Fibroblast of lung (primary cell): ENCODE measurements around the gene BRD3. TPM values are rescaled to one million over a fixed set of nuclear protein-coding genes. Genes with fewer than 3 reads are reported as not detected.

Source experiments
- DNase-seq, 2 donors: peaks; one replicate each; pipeline versions ENCODE4 v3.0.0 to v3.0.0-alpha.2; 2010; ENCODE audit warnings: low read depth in 2 of 2
- H2AFZ ChIP-seq: 2 replicates; pipeline ENCODE4 v1.5.1; 2012; ENCODE audit warnings: low read length, control low read depth, inconsistent platforms
- H3K27ac ChIP-seq: 2 replicates; pipeline ENCODE4 v1.5.1; 2011; ENCODE audit warnings: low read length, control low read depth; ENCODE audit not compliant: insufficient read depth
- H3K27me3 ChIP-seq: 2 replicates; pipeline ENCODE4 v1.5.1; 2011; ENCODE audit warnings: mild to moderate bottlenecking, low read length; ENCODE audit not compliant: control insufficient read depth, insufficient read depth
- H3K36me3 ChIP-seq: 2 replicates; pipeline ENCODE4 v1.5.1; 2011; ENCODE audit warnings: low read length; ENCODE audit not compliant: control insufficient read depth, insufficient read depth
- H3K4me1 ChIP-seq: 2 replicates; pipeline ENCODE4 v1.5.1; 2011; ENCODE audit warnings: low read length; ENCODE audit not compliant: control insufficient read depth, insufficient read depth; ENCODE audit errors: extremely low read depth
- H3K4me2 ChIP-seq: 2 replicates; pipeline ENCODE4 v1.5.1; 2011; ENCODE audit warnings: low read length, control low read depth; ENCODE audit not compliant: insufficient read depth; ENCODE audit errors: extremely low read depth
- H3K4me3 ChIP-seq, 4 experiments: fragments of 200-600 bp in 1 of 4; sonication (generic) in 1 of 4; replicated peaks in 1 of 4; 2 replicates each; pipeline ENCODE4 v1.5.1; 2011 to 2016; ENCODE audit warnings: low read length in 4 of 4, low read depth in 3 of 4, mild to moderate bottlenecking in 3 of 4, control low read depth in 2 of 4, inconsistent platforms in 1 of 4, mixed read lengths in 1 of 4; ENCODE audit not compliant: insufficient read depth in 1 of 4; ENCODE audit errors: control extremely low read depth in 1 of 4
- H3K79me2 ChIP-seq: 2 replicates; pipeline ENCODE4 v1.5.1; 2012; ENCODE audit warnings: mild to moderate bottlenecking, low read length, inconsistent platforms; ENCODE audit not compliant: control insufficient read depth, insufficient read depth
- H3K9ac ChIP-seq: 2 replicates; pipeline ENCODE4 v1.5.1; 2011; ENCODE audit warnings: mild to moderate bottlenecking, low read length, control low read depth; ENCODE audit not compliant: insufficient read depth
- H3K9me3 ChIP-seq: 2 replicates; pipeline ENCODE4 v1.5.1; 2012; ENCODE audit warnings: low read depth, low read length; ENCODE audit not compliant: control insufficient read depth, insufficient read depth
- H4K20me1 ChIP-seq: 2 replicates; pipeline ENCODE4 v1.5.1; 2011; ENCODE audit warnings: low read length; ENCODE audit not compliant: control insufficient read depth, insufficient read depth; ENCODE audit errors: extremely low read depth
- EZH2 ChIP-seq: IDR thresholded peaks from 2 replicates; pipeline ENCODE4 v1.5.1; 2012; ENCODE audit warnings: low read length, control low read depth, mild to moderate bottlenecking; ENCODE audit errors: missing control alignments
- polyA plus RNA-seq, 2 donors: library from polyadenylated mRNA; depleted of rRNA in 1 of 2; stranded (reverse) in 1 of 2; unstranded in 1 of 2; fragments of >200 nt; gene quantifications; 2 replicates each; pipeline ENCODE4 v1.2.1, GENCODE V29; 2011 to 2012; ENCODE audit warnings: missing spikeins in 1 of 2
- total RNA-seq: library from RNA; depleted of rRNA; stranded (reverse); fragments of >200 nt; gene quantifications from 2 replicates; pipeline ENCODE4 v1.2.1, GENCODE V29; 2014
- TF ChIP-seq, protein P1 (sequence below), 2 donors: IDR thresholded peaks in 1 of 2; conservative IDR thresholded peaks in 1 of 2; 1 replicate in 1 of 2; 2 replicates in 1 of 2; pipeline ENCODE4 v1.5.1; 2011 to 2012; ENCODE audit warnings: low read length in 2 of 2, control low read depth in 1 of 2, inconsistent platforms in 1 of 2, low read depth in 1 of 2, mild to moderate bottlenecking in 1 of 2

BRD3 gene
- total and polyA plus RNA-seq, 2 donors (not counting 1 experiment from before 2014, with no cell fraction given) = 7.6 to 10.4 TPM

GRCh38 chr9:133987446-133987788 is 80.4 kb downstream of the BRD3 start:
- no peak overlapping the region for H3K4me3 ChIP-seq
- H3K27ac ChIP-seq = no peak overlapping the region
- H3K27me3 ChIP-seq = no peaks in the 10 kb centered on the region
- peaks cover 10% of the 10 kb centered on the region for H3K4me1 ChIP-seq
- H2AFZ ChIP-seq = no peak overlapping the region
- no peaks in the 10 kb centered on the region for H3K9me3 ChIP-seq
- H3K9ac ChIP-seq = no peak overlapping the region
- no peak overlapping the region for H3K4me2 ChIP-seq
- no peak for TF ChIP-seq EZH2
- TF ChIP-seq, protein P1, sequence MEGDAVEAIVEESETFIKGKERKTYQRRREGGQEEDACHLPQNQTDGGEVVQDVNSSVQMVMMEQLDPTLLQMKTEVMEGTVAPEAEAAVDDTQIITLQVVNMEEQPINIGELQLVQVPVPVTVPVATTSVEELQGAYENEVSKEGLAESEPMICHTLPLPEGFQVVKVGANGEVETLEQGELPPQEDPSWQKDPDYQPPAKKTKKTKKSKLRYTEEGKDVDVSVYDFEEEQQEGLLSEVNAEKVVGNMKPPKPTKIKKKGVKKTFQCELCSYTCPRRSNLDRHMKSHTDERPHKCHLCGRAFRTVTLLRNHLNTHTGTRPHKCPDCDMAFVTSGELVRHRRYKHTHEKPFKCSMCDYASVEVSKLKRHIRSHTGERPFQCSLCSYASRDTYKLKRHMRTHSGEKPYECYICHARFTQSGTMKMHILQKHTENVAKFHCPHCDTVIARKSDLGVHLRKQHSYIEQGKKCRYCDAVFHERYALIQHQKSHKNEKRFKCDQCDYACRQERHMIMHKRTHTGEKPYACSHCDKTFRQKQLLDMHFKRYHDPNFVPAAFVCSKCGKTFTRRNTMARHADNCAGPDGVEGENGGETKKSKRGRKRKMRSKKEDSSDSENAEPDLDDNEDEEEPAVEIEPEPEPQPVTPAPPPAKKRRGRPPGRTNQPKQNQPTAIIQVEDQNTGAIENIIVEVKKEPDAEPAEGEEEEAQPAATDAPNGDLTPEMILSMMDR (conservative IDR thresholded peaks at IDR 0.05 in 1 of 2, IDR thresholded peaks at IDR 0.05 in 1 of 2; ENCODE audit: low read depth in 1 of 2, low read length in 2 of 2) = no peak
- H3K36me3 ChIP-seq = peaks cover 2% of the 10 kb centered on the region
- H3K79me2 ChIP-seq = peaks cover 76% of the 10 kb centered on the region
- DNase-seq = no peak
- H4K20me1 ChIP-seq = no peaks in the 10 kb centered on the region

DNA sequence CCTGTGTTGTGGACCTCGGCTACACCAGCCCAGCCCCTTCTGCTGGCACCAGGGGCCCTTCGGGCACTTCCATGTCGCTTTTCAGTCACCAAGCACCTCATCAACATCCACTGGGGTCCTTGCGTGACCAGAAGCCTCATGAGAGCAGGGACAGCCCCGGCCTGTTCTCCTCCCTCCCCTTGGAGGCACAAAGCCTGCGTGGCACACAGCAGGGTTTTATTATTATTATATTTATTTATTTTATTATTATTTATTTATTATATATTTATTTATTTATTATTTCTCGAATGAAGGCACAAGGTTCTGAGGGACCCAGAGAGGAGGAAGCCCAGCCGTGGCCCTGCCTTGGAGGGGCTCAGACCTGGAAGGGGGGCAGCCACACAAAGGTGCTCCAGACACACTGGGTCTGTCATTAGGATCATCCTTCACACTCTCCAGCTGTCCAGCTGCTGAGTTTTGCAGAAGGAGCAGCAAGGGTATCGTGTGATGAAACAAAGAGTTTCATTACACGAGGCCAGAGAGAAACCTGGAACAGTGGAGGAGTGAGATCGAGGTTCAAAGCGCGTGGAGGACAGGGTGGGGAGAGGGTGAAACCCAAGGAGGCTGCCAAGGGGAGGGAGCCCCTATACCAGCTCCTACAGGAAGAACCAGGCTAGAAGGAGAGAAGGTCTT is 80.9 kb downstream of the BRD3 start:
- H3K9ac ChIP-seq = no peak overlapping the region
- H2AFZ ChIP-seq = no peak overlapping the region
- no peak overlapping the region for H3K4me3 ChIP-seq
- H3K4me2 ChIP-seq = no peak overlapping the region
- H3K36me3 ChIP-seq = peaks cover 2% of the 10 kb centered on the region
- H3K4me1 ChIP-seq = peaks cover 10% of the 10 kb centered on the region
- no peaks in the 10 kb centered on the region for H3K27me3 ChIP-seq
- peaks cover 76% of the 10 kb centered on the region for H3K79me2 ChIP-seq
- no peak for DNase-seq
- TF ChIP-seq, protein P1 (conservative IDR thresholded peaks at IDR 0.05 in 1 of 2, IDR thresholded peaks at IDR 0.05 in 1 of 2; ENCODE audit: low read depth in 1 of 2, low read length in 2 of 2) = no peak
- TF ChIP-seq EZH2 = no peak
- no peaks in the 10 kb centered on the region for H4K20me1 ChIP-seq
- H3K27ac ChIP-seq = no peak overlapping the region
- no peaks in the 10 kb centered on the region for H3K9me3 ChIP-seq

GRCh38 chr9:133986061-133986460 is 81.8 kb downstream of the BRD3 start:
- Histone ChIP-seq H3K4me2 (no peak overlapping the region), H2AFZ (no peak overlapping the region), H3K9me3 (no peaks in the 10 kb centered on the region), H3K4me1 (peaks cover 10% of the 10 kb centered on the region), H3K27ac (no peak overlapping the region), H3K27me3 (no peaks in the 10 kb centered on the region), H3K36me3 (peaks cover 2% of the 10 kb centered on the region), H3K4me3 (no peak overlapping the region), H3K79me2 (peaks cover 76% of the 10 kb centered on the region), H4K20me1 (no peaks in the 10 kb centered on the region), H3K9ac (no peak overlapping the region)
- no peak for TF ChIP-seq EZH2
- TF ChIP-seq, protein P1 (conservative IDR thresholded peaks at IDR 0.05 in 1 of 2, IDR thresholded peaks at IDR 0.05 in 1 of 2; ENCODE audit: low read depth in 1 of 2, low read length in 2 of 2) = no peak
- no peak for DNase-seq
